ENCODE data around the gene PRDX3.

DNA sequence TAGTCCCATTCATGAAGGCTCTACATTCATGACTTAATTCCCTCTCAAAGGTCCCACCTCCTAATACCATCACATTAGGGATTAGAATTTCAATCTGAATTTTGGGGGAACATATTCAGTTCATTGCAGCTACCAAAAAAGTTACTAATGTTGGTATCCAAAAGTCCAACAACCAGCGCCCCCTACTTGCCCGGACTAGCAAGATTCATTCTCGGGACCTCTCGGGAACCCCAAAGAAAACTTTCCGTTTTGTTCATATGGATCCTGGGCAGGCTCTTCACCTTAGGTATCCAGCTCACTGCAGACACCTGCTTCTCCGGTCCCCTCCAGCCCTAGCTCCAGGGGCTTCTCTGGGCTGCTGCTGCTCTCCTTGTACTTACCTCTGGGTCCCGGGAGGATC is 19.8 kb upstream of the PRDX3 start:
- TF ChIP-seq, protein P1, sequence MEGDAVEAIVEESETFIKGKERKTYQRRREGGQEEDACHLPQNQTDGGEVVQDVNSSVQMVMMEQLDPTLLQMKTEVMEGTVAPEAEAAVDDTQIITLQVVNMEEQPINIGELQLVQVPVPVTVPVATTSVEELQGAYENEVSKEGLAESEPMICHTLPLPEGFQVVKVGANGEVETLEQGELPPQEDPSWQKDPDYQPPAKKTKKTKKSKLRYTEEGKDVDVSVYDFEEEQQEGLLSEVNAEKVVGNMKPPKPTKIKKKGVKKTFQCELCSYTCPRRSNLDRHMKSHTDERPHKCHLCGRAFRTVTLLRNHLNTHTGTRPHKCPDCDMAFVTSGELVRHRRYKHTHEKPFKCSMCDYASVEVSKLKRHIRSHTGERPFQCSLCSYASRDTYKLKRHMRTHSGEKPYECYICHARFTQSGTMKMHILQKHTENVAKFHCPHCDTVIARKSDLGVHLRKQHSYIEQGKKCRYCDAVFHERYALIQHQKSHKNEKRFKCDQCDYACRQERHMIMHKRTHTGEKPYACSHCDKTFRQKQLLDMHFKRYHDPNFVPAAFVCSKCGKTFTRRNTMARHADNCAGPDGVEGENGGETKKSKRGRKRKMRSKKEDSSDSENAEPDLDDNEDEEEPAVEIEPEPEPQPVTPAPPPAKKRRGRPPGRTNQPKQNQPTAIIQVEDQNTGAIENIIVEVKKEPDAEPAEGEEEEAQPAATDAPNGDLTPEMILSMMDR (IDR thresholded peaks at IDR 0.05): no peak
- no peak for TF ChIP-seq POLR2A (IDR thresholded peaks at IDR 0.05)

All from breast epithelium (tissue), 3 donors.